Lung (tissue), 12 donors: Measurements from ENCODE around the gene OR2T6. TPM values are rescaled to one million over a fixed set of nuclear protein-coding genes. Genes with fewer than 3 reads are reported as not detected.

Source experiments
- ATAC-seq: fragments of 200-7000 bp; cut with Tn5 transposase; one replicate; pipeline ENCODE4 v1.9.1; 2020; ENCODE audit warnings: moderate number of reproducible peaks; ENCODE audit not compliant: insufficient read depth, low FRiP score
- DNase-seq, 3 donors: peaks; one replicate each; pipeline ENCODE4 v3.0.0-alpha.2; 2013 to 2017
- H3K27ac ChIP-seq, 2 donors: one replicate each; pipeline ENCODE4 v1.5.1; 2013; ENCODE audit warnings: mild to moderate bottlenecking in 2 of 2, moderate library complexity in 2 of 2, control low read depth in 1 of 2, inconsistent platforms in 1 of 2, low read depth in 1 of 2, low read length in 1 of 2
- H3K27me3 ChIP-seq, 3 donors: one replicate each; pipeline ENCODE4 v1.5.1; 2013; ENCODE audit warnings: low read length in 2 of 3; ENCODE audit not compliant: control insufficient read depth in 3 of 3, insufficient read depth in 3 of 3
- H3K36me3 ChIP-seq, 4 donors: one replicate each; pipeline ENCODE4 v1.5.1; 2013; ENCODE audit warnings: low read length in 4 of 4, mild to moderate bottlenecking in 1 of 4, moderate library complexity in 1 of 4; ENCODE audit not compliant: control insufficient read depth in 4 of 4, insufficient read depth in 4 of 4
- H3K4me1 ChIP-seq, 5 donors: one replicate each; pipeline ENCODE4 v1.5.1; 2013; ENCODE audit warnings: low read length in 5 of 5, mild to moderate bottlenecking in 2 of 5, moderate library complexity in 1 of 5; ENCODE audit not compliant: control insufficient read depth in 5 of 5, insufficient read depth in 5 of 5
- H3K4me3 ChIP-seq: one replicate; pipeline ENCODE4 v1.5.1; 2013; ENCODE audit warnings: mild to moderate bottlenecking, control low read depth, moderate library complexity
- H3K9ac ChIP-seq, 2 donors: one replicate each; pipeline ENCODE4 v1.5.1; 2013; ENCODE audit warnings: low read length in 2 of 2, control low read depth in 1 of 2; ENCODE audit not compliant: insufficient read depth in 1 of 2
- H3K9me3 ChIP-seq, 4 donors: one replicate each; pipeline ENCODE4 v1.5.1; 2013; ENCODE audit warnings: low read length in 3 of 4, mild to moderate bottlenecking in 1 of 4, moderate library complexity in 1 of 4; ENCODE audit not compliant: control insufficient read depth in 4 of 4, insufficient read depth in 3 of 4
- WGBS, 2 donors: extraction: QIAGEN DNeasy Blood & Tissue Kit; methylation state at CpG; one replicate each; pipeline ENCODE4 v1.1.7; 2013; 5-methylcytosine and 5-hydroxymethylcytosine counted together
- polyA plus RNA-seq, 2 donors: library from polyadenylated mRNA; stranded (reverse); fragments of 200-250 nt; gene quantifications; one replicate each; pipeline ENCODE4 v1.2.1, GENCODE V29; 2013
- total RNA-seq, 2 donors: library from RNA; depleted of rRNA in 1 of 2; stranded (reverse); fragments of >200 nt in 1 of 2; gene quantifications; one replicate each; pipeline ENCODE4 v1.2.1, GENCODE V29; 2014 to 2021
- TF ChIP-seq, protein P1 (sequence below): IDR thresholded peaks from 2 replicates; pipeline ENCODE4 v1.5.1; 2012; ENCODE audit warnings: mild to moderate bottlenecking; ENCODE audit errors: control extremely low read depth, extremely low read depth
- donor health status: control.
- donor health status: control.
- donor health status: Bipolar disorder and iron deficiency.
- donor health status: healthy.
- donor health status: DM: yes; HTN: yes; CAD: no.

The OR2T6 gene
- total and polyA plus RNA-seq, 4 donors = not detected

- no peaks in the 10 kb centered on the region for H3K36me3 ChIP-seq
- no peak for DNase-seq
- peaks cover 0 to 7% (median 3%) of the 10 kb centered on the region in 4 donors for H3K9me3 ChIP-seq
- no peaks in the 10 kb centered on the region for H3K27me3 ChIP-seq
- H3K27ac ChIP-seq = no peak overlapping the region
- H3K9ac ChIP-seq = no peak overlapping the region
- H3K4me1 ChIP-seq = no peaks in the 10 kb centered on the region
- no peak for ATAC-seq
- no peak overlapping the region for H3K4me3 ChIP-seq
- TF ChIP-seq, protein P1, sequence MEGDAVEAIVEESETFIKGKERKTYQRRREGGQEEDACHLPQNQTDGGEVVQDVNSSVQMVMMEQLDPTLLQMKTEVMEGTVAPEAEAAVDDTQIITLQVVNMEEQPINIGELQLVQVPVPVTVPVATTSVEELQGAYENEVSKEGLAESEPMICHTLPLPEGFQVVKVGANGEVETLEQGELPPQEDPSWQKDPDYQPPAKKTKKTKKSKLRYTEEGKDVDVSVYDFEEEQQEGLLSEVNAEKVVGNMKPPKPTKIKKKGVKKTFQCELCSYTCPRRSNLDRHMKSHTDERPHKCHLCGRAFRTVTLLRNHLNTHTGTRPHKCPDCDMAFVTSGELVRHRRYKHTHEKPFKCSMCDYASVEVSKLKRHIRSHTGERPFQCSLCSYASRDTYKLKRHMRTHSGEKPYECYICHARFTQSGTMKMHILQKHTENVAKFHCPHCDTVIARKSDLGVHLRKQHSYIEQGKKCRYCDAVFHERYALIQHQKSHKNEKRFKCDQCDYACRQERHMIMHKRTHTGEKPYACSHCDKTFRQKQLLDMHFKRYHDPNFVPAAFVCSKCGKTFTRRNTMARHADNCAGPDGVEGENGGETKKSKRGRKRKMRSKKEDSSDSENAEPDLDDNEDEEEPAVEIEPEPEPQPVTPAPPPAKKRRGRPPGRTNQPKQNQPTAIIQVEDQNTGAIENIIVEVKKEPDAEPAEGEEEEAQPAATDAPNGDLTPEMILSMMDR = no peak
- 70 to 82% methylated on average over 8 of the region's 8 CpGs for WGBS, 2 donors
These were observed 31.5 kb downstream of the OR2T6 start for GRCh38 chr1:248406721-248407692.

DNA sequence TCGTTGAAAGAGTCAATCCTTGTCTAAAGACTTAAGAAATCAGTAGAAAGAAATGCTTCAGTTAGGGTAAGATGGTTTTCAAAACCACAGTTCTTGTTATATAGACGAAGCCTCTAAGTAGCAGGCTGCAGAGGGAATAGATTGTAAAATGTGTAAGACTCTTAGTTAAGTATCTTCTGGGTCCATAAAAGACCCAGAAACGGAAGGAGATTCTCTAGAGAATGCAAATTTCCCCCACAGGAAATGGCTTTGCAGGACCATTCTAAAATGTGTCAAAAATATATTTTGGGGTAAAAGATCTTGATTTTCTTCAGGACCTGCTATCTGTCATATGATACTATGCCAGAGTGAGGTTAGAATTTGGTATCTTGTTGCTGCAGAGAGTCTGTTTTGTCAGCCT is 40.7 kb downstream of the OR2T6 start:
- H3K9ac ChIP-seq = no peak overlapping the region
- no peaks in the 10 kb centered on the region for H3K36me3 ChIP-seq
- no peak overlapping the region for H3K27ac ChIP-seq
- peaks cover 0 to 16% (median 1%) of the 10 kb centered on the region in 4 donors for H3K9me3 ChIP-seq
- DNase-seq = no peak
- 47 to 66% methylated on average over 3 of the region's 3 CpGs for WGBS, 2 donors
- no peaks in the 10 kb centered on the region for H3K4me1 ChIP-seq
- TF ChIP-seq, protein P1 = no peak
- no peak for ATAC-seq
- H3K27me3 ChIP-seq = no peaks in the 10 kb centered on the region
- no peak overlapping the region for H3K4me3 ChIP-seq

DNA sequence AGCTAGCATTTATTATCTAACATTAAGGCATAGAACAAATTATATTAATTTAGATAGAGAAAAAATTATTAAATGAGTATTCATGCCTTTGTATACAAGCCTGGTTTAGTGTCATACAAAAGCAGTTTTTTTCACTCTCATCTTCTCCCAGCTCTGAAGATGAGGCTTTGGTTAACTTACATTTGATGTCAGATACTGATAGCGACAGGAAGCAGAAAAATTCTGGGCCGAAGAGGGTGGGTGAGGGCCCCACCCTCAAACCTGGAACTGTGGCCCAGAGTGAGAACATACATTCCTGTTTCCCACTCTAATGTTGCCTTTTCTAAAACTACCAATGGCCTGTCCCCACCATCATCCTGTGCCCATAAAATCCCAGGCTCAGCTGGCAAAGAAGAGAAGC is 42.3 kb downstream of the OR2T6 start:
- TF ChIP-seq, protein P1 = no peak
- no peaks in the 10 kb centered on the region for H3K27me3 ChIP-seq
- no peaks in the 10 kb centered on the region for H3K4me1 ChIP-seq
- H3K9ac ChIP-seq = no peak overlapping the region
- 76 to 87% methylated on average over 2 of the region's 2 CpGs for WGBS, 2 donors
- H3K4me3 ChIP-seq = no peak overlapping the region
- DNase-seq (no peak), ATAC-seq (no peak)
- H3K36me3 ChIP-seq = no peaks in the 10 kb centered on the region
- no peak overlapping the region for H3K27ac ChIP-seq
- H3K9me3 ChIP-seq = peaks cover 0 to 7% (median 1%) of the 10 kb centered on the region in 4 donors
